ENCODE data around the gene TMUB1.

The TMUB1 gene

DNA sequence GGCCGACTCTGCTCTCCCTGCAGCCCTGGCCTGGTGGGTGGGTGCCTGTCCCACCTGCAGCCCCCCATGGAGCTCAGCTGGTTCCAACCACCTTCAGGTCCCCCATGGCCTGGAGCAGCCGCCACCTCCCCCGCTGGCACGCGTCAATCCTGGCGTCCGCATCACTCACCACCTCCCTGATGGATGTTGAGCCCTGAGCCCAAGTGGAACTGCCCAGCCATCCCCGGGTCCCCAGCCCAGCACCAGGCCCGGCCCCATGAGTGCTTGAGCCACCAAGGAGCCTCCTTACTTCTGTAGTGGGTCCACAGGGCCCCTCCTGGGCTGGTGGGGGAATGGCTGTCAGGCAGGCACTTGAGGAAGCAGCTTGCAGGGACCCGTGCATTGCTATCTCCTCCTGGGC is 17.6 kb upstream of the TMUB1 start:
- no peak for ATAC-seq
- no peaks in the 10 kb centered on the region for H3K9me3 Mint-ChIP-seq
- peaks cover 2% of the 10 kb centered on the region for H3K36me3 Mint-ChIP-seq (ENCODE audit: low read depth)
- H3K4me1 Mint-ChIP-seq = no peaks in the 10 kb centered on the region
- H3K27ac Mint-ChIP-seq = no peak overlapping the region
- no peaks in the 10 kb centered on the region for H3K27me3 Mint-ChIP-seq
- no peak for DNase-seq
- H3K4me3 Mint-ChIP-seq = no peak overlapping the region

DNA sequence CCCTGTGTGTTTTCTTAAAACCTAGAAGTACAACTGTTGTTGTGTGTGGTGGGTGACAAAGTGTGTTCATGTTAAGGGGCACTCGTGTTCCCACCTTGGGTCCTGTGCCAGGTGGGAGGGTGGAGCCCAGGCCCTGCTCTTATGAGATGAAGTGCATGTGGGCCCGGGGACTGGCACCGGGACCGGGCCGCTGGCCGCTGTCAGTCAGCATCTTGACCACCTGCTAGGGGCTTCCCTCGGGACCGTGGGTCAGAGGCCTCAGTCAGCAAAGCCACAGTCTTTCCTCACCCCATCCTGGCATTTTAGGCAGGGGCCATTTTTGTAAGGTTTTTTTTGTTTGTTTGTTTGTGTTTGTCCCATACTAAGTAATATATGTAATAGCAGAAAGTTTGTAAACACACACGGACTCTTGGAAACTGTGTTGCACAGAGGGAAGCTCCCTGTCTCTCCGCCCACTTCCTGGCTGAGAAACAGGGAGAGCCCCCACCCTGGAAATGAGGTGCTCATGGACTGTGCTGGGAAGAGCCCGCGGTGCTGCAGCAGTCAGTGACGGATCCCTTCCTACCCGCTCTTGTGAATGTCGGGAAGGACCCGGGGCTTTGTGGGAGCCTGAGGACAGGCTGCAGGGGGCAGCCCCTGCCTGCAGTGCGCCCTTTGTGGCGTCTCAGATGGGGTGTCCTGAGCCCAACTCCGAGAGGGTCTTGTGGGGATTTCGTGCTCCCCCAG is 16.4 kb upstream of the TMUB1 start:
- no peaks in the 10 kb centered on the region for H3K27me3 Mint-ChIP-seq
- no peak overlapping the region for H3K27ac Mint-ChIP-seq
- DNase-seq = no peak
- ATAC-seq = no peak
- H3K4me1 Mint-ChIP-seq = no peaks in the 10 kb centered on the region
- H3K9me3 Mint-ChIP-seq = no peaks in the 10 kb centered on the region
- no peak overlapping the region for H3K4me3 Mint-ChIP-seq
- peaks cover 2% of the 10 kb centered on the region for H3K36me3 Mint-ChIP-seq (ENCODE audit: low read depth)

DNA sequence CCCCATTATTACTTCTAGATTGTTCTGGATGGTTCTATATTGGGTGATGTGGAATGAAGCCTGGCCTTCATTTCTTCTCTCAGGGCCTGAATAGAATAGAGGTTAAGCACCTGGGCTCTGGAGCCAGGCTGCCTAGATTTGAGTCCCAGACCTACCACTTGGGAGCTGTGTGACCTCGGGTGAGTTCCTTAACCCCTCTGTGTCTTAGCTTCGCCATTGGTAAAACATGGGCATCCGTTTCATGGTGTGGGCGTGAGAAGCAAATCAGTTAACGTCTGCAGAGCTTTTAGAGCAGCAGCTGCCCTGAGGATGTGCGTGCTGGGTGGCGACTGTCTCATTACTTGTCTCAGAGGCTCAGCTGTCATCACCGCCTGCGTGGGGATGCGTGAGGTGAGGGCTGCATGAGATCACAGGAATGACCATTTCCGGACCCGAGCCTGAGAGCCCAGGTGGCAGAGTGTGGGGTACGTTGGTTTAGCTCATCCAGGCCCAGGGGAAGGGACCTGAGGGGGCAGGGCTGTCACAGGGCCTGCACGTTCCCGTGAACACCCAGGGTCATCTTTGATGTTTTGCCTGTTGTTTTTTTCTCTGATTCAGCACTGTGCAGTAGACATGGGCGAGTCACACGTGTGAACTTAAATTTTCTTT is 12.7 kb upstream of the TMUB1 start:
- no peak for DNase-seq
- Mint-ChIP-seq H3K36me3 (ENCODE audit: low read depth) (peaks cover 2% of the 10 kb centered on the region), H3K27me3 (peaks cover 3% of the 10 kb centered on the region), H3K4me3 (no peak overlapping the region), H3K9me3 (no peaks in the 10 kb centered on the region), H3K27ac (no peak overlapping the region), H3K4me1 (peaks cover 3% of the 10 kb centered on the region)
- ATAC-seq = no peak

GRCh38 chr7:151095123-151095797 is 12.0 kb upstream of the TMUB1 start:
- Mint-ChIP-seq H3K9me3 (no peaks in the 10 kb centered on the region), H3K27ac (no peak overlapping the region), H3K4me3 (no peak overlapping the region), H3K36me3 (ENCODE audit: low read depth) (peaks cover 2% of the 10 kb centered on the region), H3K4me1 (peaks cover 3% of the 10 kb centered on the region), H3K27me3 (peaks cover 3% of the 10 kb centered on the region)
- ATAC-seq (no peak), DNase-seq (no peak)

DNA sequence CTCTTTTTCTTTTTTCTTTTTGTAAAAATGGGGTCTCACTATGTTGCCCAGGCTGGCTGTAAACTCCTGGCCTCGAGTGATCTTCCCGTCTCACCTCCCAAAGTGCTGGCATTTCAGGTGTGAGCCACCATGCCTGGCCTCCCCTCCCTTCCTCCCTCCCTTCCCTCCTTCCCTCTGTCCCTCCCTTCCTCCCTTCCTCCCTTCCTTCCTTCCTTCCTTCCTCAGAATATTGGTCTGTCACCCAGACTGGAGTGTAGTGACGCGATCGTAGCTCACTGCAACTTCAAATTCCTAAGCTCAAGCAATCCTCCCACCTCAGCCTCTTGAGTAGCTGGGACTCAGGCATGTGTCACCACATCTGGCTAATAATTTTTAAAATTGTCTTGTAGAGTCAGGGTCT is 11.4 kb upstream of the TMUB1 start:
- ATAC-seq (no peak), DNase-seq (no peak)
- peaks cover 2% of the 10 kb centered on the region for H3K36me3 Mint-ChIP-seq (ENCODE audit: low read depth)
- no peaks in the 10 kb centered on the region for H3K9me3 Mint-ChIP-seq
- peaks cover 3% of the 10 kb centered on the region for H3K4me1 Mint-ChIP-seq
- H3K27me3 Mint-ChIP-seq = peaks cover 3% of the 10 kb centered on the region
- no peak overlapping the region for H3K4me3 Mint-ChIP-seq
- H3K27ac Mint-ChIP-seq = no peak overlapping the region

DNA sequence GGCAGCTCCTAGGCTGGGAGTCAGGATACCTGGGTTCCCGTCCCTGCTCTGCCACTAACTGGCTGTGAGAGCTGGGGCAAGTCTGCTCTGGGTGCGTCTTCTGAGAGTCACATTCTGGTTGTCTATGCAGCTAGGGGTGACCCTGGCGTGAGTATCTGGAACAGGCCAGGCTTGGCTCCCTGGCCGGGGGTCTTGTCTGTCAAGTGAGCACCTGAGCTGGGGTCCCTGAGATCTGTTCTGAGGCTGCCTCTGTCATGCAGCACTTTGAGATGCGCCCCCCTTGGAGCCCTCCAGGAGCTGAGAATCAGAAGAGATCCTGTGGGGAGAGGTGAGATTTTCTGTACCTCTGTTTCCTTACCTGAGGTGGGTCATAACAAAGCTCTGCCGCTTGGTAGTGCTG is 10.5 kb upstream of the TMUB1 start:
- Mint-ChIP-seq H3K4me3 (no peak overlapping the region), H3K36me3 (ENCODE audit: low read depth) (peaks cover 2% of the 10 kb centered on the region), H3K27me3 (peaks cover 7% of the 10 kb centered on the region)

DNA sequence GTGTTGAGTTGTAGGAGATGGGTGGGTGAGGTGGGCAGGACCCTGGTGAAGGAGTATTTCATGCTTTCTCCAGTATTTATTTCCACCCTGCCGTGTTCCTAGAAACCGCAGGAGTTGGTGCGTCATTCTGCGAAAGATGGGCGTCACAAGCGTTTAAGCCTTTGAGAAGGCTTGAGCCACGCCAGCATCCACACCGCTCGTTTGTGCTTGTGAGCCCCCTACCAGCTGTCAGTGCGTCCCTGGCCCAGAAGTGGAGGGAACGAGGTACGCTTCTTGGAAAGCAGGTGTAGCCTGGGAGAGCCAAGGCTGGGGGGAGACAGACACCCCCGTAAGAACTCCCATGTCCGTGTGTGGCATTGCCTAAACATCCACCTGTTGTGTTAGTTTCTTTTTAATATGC is 8.7 kb upstream of the TMUB1 start:
- Mint-ChIP-seq H3K4me3 (no peak overlapping the region), H3K4me1 (peaks cover 18% of the 10 kb centered on the region), H3K9me3 (no peaks in the 10 kb centered on the region), H3K27ac (no peak overlapping the region), H3K27me3 (peaks cover 10% of the 10 kb centered on the region), H3K36me3 (ENCODE audit: low read depth) (peaks cover 2% of the 10 kb centered on the region)
- DNase-seq (no peak), ATAC-seq (no peak)

More for the DNA sequence above, 10.5 kb upstream of the TMUB1 start:
- ATAC-seq (no peak), DNase-seq (no peak)
- Mint-ChIP-seq H3K4me1 (peaks cover 10% of the 10 kb centered on the region), H3K9me3 (no peaks in the 10 kb centered on the region), H3K27ac (no peak overlapping the region)

DNA sequence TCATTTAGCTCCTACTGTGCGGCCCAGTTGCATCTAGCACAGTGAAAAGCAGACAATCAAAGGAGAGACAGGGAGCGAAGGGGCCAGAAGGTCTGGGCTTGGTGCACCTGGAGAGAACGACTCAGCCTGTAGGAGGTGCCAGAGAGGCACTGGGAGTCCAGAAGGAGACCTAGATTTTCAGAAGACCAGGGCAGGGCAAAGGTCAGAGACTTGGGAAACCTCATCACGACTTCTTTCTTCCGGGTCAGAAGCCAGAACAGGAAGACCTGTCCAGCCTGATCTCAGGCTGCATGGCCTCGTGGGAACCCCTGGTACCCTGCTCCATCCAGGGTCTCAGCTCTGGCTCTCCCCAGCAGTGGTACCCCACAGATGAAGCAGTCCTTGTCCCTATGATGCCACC is 8.1 kb upstream of the TMUB1 start:
- no peak overlapping the region for H3K4me3 Mint-ChIP-seq
- H3K36me3 Mint-ChIP-seq (ENCODE audit: low read depth) = peaks cover 2% of the 10 kb centered on the region
- no peak for DNase-seq
- H3K4me1 Mint-ChIP-seq = peaks cover 18% of the 10 kb centered on the region
- H3K27ac Mint-ChIP-seq = no peak overlapping the region
- peaks cover 10% of the 10 kb centered on the region for H3K27me3 Mint-ChIP-seq
- no peaks in the 10 kb centered on the region for H3K9me3 Mint-ChIP-seq
- ATAC-seq = no peak

- Mint-ChIP-seq H3K27ac (no peak overlapping the region), H3K27me3 (peaks cover 10% of the 10 kb centered on the region), H3K4me1 (peaks cover 18% of the 10 kb centered on the region), H3K36me3 (ENCODE audit: low read depth) (peaks cover 1% of the 10 kb centered on the region), H3K9me3 (no peaks in the 10 kb centered on the region), H3K4me3 (no peak overlapping the region)
- ATAC-seq (no peak), DNase-seq (no peak)
Measured at GRCh38 chr7:151091003-151091402, 7.7 kb upstream of the TMUB1 start.

GRCh38 chr7:151089893-151090730 is 6.8 kb upstream of the TMUB1 start:
- Mint-ChIP-seq H3K4me1 (peaks cover 27% of the 10 kb centered on the region), H3K27ac (no peak overlapping the region), H3K9me3 (no peaks in the 10 kb centered on the region), H3K4me3 (no peak overlapping the region), H3K27me3 (peaks cover 16% of the 10 kb centered on the region), H3K36me3 (ENCODE audit: low read depth) (no peaks in the 10 kb centered on the region)
- DNase-seq = no peak
- ATAC-seq = no peak

DNA sequence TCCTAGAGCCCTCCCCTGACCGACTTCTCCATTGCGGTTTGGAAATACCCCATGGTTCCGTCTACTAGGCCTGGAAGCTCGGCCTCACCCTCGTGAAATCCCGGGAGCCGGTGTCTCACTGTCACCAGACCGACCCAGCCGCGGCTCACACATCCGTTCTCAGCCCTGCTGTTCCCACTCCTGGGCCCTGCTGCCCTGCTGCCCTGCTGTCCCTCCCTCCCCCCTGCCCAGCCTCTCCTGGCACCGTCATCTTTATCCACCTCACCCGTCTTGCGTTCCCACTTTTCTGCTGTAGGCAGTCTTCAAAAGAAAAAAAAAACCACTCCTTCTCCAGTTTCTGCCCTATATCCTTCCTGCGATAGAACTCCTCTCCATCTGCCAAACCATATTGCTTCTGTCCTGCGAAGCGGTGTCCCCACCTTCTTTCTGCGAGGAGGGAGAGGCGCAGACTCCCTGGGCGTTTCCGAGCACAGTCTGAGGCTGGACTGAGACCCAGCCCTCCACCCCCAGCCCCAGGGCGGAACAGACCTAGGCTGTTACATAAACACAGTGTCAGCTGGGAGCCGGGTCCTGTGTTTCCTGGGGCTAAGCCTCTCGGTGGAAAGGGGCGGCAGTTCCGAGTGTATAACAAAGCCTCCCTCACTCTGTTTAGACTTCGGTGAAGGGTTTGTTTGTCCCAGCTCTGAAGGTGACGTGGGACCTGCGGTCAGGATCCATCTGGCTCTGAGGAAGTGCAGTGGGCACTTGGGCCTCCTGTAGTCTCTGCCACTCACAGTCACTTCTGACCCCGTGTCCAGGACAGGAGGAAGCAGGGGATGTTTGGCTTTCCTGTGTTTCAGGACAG is 5.8 kb upstream of the TMUB1 start:
- ATAC-seq = peak; percentile 5
- DNase-seq = peak; percentile 27
- Mint-ChIP-seq H3K4me1 (peaks cover 31% of the 10 kb centered on the region), H3K36me3 (ENCODE audit: low read depth) (no peaks in the 10 kb centered on the region), H3K27me3 (peaks cover 21% of the 10 kb centered on the region), H3K4me3 (peak overlapping the region; percentile 58), H3K27ac (no peak overlapping the region), H3K9me3 (no peaks in the 10 kb centered on the region)

DNA sequence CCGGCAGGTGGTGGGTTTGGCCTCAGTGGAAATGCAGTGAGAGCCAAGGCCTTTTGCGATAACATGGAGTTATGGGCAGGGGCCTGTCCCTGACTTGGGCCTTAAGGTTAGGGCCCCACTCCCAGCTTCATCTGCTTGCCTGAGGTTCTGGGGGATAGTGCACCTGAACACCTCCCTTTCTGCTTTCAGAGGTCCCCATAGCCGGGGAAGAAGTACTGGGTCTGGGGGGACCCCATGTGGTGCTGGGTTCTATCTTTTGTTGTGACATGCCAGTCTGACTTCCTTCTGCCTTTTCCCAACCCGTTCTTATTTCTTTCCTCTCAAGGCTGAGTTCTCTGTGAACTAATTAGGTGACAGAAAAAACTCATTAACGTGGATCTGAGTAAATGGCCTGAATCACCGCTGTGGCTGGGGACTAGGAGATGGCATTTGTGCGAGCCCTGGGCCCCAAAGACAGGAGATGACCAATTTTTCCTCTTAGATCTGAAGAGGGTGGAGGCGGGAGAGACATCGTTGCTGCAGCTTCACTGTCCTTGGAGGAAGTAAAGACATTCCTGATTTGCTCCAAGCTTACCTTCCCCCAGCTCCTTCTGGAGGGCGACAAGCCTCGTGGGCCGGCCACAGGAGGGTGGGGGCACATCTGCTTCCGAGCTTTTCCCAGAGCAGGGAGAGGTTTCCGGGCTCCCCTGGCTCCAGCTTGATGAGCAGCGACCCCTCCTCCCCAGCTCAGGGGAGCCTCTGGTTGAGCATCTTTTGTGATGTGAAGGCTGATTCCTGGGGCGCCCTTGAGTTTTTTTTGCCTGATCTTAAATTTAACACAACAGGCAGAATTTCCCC is 4.9 kb upstream of the TMUB1 start:
- H3K27me3 Mint-ChIP-seq = peaks cover 21% of the 10 kb centered on the region

More for the DNA sequence above, 4.9 kb upstream of the TMUB1 start:
- no peaks in the 10 kb centered on the region for H3K36me3 Mint-ChIP-seq (ENCODE audit: low read depth)
- no peak for ATAC-seq
- H3K27ac Mint-ChIP-seq = peak overlapping the region; percentile 57
- no peaks in the 10 kb centered on the region for H3K9me3 Mint-ChIP-seq
- DNase-seq = no peak
- H3K4me3 Mint-ChIP-seq = peak overlapping the region; percentile 82
- H3K4me1 Mint-ChIP-seq = peaks cover 34% of the 10 kb centered on the region
